ENCODE measurements around the gene RAI14. TPM values are rescaled to one million over a fixed set of nuclear protein-coding genes. Genes with fewer than 3 reads are reported as not detected.

The RAI14 gene
- total and polyA plus RNA-seq, 4 donors = 16.7 to 91.5 (median 49.3) TPM

GRCh38 chr5:34847552-34847951, 191.4 kb downstream of the RAI14 start:
- no peak for ATAC-seq (ENCODE audit: insufficient read depth, low FRiP score)
- no peak for DNase-seq
- WGBS, 2 donors = 94 to 96% methylated on average over 4 of the region's 4 CpGs

DNA sequence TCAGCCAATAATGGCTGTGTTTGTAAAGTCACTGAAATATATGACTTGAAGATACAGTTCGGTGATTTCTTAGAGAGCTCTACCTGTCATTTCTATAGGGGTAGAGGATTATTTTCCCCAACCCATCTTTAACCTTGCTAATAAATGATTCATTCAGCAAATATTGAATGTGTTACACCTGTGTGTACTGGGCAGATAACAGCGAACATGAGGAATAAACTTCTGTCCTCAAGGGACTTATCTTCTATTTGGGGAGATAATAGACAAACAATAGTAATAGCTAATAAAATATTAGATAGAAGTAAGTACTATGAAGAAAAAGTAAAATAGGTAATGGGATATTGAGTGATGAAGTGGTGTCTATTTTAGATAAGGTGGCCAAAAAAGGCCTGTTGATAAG, 192.1 kb downstream of the RAI14 start:
- Histone ChIP-seq H3K27ac (ENCODE audit: low read depth in 1 of 2, low read length in 1 of 2) (no peak overlapping the region), H3K36me3 (ENCODE audit: control insufficient read depth in 4 of 4, insufficient read depth in 4 of 4, low read length in 4 of 4) (no peaks in the 10 kb centered on the region), H3K4me1 (ENCODE audit: control insufficient read depth in 5 of 5, insufficient read depth in 5 of 5, low read length in 5 of 5) (peaks cover 0 to 8% (median 0%) of the 10 kb centered on the region in 5 donors), H3K9ac (ENCODE audit: insufficient read depth in 1 of 2, low read length in 2 of 2) (no peak overlapping the region), H3K4me3 (no peak overlapping the region), H3K9me3 (ENCODE audit: control insufficient read depth in 4 of 4, insufficient read depth in 3 of 4, low read length in 3 of 4) (peaks cover 0 to 2% (median 0%) of the 10 kb centered on the region in 4 donors), H3K27me3 (ENCODE audit: control insufficient read depth in 3 of 3, insufficient read depth in 3 of 3, low read length in 2 of 3) (no peaks in the 10 kb centered on the region)
- WGBS, 2 donors = 93 to 97% methylated on average over 2 of the region's 2 CpGs
- ATAC-seq (ENCODE audit: insufficient read depth, low FRiP score) (no peak), DNase-seq (no peak)
- TF ChIP-seq CTCF (IDR thresholded peaks at IDR 0.05; ENCODE audit: control extremely low read depth, extremely low read depth) = no peak

More at GRCh38 chr5:34847552-34847951, 191.4 kb downstream of the RAI14 start:
- Histone ChIP-seq H3K9ac (ENCODE audit: insufficient read depth in 1 of 2, low read length in 2 of 2) (no peak overlapping the region), H3K27ac (ENCODE audit: low read depth in 1 of 2, low read length in 1 of 2) (no peak overlapping the region), H3K4me3 (no peak overlapping the region), H3K9me3 (ENCODE audit: control insufficient read depth in 4 of 4, insufficient read depth in 3 of 4, low read length in 3 of 4) (no peaks in the 10 kb centered on the region), H3K4me1 (ENCODE audit: control insufficient read depth in 5 of 5, insufficient read depth in 5 of 5, low read length in 5 of 5) (peaks cover 0 to 10% (median 0%) of the 10 kb centered on the region in 5 donors), H3K27me3 (ENCODE audit: control insufficient read depth in 3 of 3, insufficient read depth in 3 of 3, low read length in 2 of 3) (no peaks in the 10 kb centered on the region), H3K36me3 (ENCODE audit: control insufficient read depth in 4 of 4, insufficient read depth in 4 of 4, low read length in 4 of 4) (no peaks in the 10 kb centered on the region)
- TF ChIP-seq CTCF (IDR thresholded peaks at IDR 0.05; ENCODE audit: control extremely low read depth, extremely low read depth) = no peak

- WGBS, 2 donors = 80 to 85% methylated on average over 3 of the region's 3 CpGs
- no peak for ATAC-seq (ENCODE audit: insufficient read depth, low FRiP score)
- H3K9ac ChIP-seq (ENCODE audit: insufficient read depth in 1 of 2, low read length in 2 of 2) = no peak overlapping the region
- H3K36me3 ChIP-seq (ENCODE audit: control insufficient read depth in 4 of 4, insufficient read depth in 4 of 4, low read length in 4 of 4) = no peaks in the 10 kb centered on the region
- peaks cover 0 to 2% (median 0%) of the 10 kb centered on the region in 4 donors for H3K9me3 ChIP-seq (ENCODE audit: control insufficient read depth in 4 of 4, insufficient read depth in 3 of 4, low read length in 3 of 4)
- no peak for DNase-seq
- no peak overlapping the region for H3K4me3 ChIP-seq
- no peak overlapping the region for H3K27ac ChIP-seq (ENCODE audit: low read depth in 1 of 2, low read length in 1 of 2)
- H3K27me3 ChIP-seq (ENCODE audit: control insufficient read depth in 3 of 3, insufficient read depth in 3 of 3, low read length in 2 of 3) = no peaks in the 10 kb centered on the region
- TF ChIP-seq CTCF (IDR thresholded peaks at IDR 0.05; ENCODE audit: control extremely low read depth, extremely low read depth) = no peak
- H3K4me1 ChIP-seq (ENCODE audit: control insufficient read depth in 5 of 5, insufficient read depth in 5 of 5, low read length in 5 of 5) = peaks cover 0 to 3% (median 0%) of the 10 kb centered on the region in 5 donors
These were observed 193.1 kb downstream of the RAI14 start for GRCh38 chr5:34849253-34849652.

All from lung (tissue), 12 donors.